ACC112 (cell line): ENCODE results near the gene TBC1D5.
"Not testable (repeated sequence)": the region's sequence is repeated elsewhere in the genome, so short reads cannot be mapped to it uniquely, and the experiment has no call there.

Experiments used
- H2AFZ ChIP-seq: fragments of 200-600 bp; sonication (generic); one replicate; pipeline ENCODE4 v1.6.0; 2017; ENCODE audit warnings: antibody characterized with exemption, low read length; ENCODE audit not compliant: unreplicated experiment
- H3K27ac ChIP-seq: fragments of 200-600 bp; sonication (generic); 2 replicates; pipeline ENCODE4 v1.5.1; 2014; ENCODE audit warnings: low read depth, mild to moderate bottlenecking, antibody characterized with exemption, low read length, moderate library complexity
- H3K27me3 ChIP-seq: fragments of 200-600 bp; sonication (generic); 2 replicates; pipeline ENCODE4 v1.6.1; 2014; ENCODE audit warnings: mild to moderate bottlenecking, antibody characterized with exemption, low read length, moderate library complexity, mixed read lengths; ENCODE audit not compliant: insufficient read depth
- H3K36me3 ChIP-seq: fragments of 200-600 bp; sonication (generic); 2 replicates; pipeline ENCODE4 v1.6.1; 2016; ENCODE audit warnings: mild to moderate bottlenecking, antibody characterized with exemption, low read length, moderate library complexity, mixed read lengths; ENCODE audit not compliant: insufficient read depth
- H3K4me1 ChIP-seq: fragments of 200-600 bp; sonication (generic); one replicate; pipeline ENCODE4 v1.6.1; 2016; ENCODE audit warnings: low read length, mixed read lengths; ENCODE audit not compliant: insufficient read depth, unreplicated experiment, control insufficient read depth
- H3K4me3 ChIP-seq: fragments of 200-600 bp; sonication (generic); 2 replicates; pipeline ENCODE4 v1.5.1; 2014; ENCODE audit warnings: mild to moderate bottlenecking, low read depth, low read length
- H3K79me2 ChIP-seq: fragments of 200-600 bp; sonication (generic); one replicate; pipeline ENCODE4 v1.6.0; 2016; ENCODE audit warnings: low read length; ENCODE audit not compliant: control insufficient read depth, unreplicated experiment, insufficient read depth

TBC1D5 gene

DNA sequence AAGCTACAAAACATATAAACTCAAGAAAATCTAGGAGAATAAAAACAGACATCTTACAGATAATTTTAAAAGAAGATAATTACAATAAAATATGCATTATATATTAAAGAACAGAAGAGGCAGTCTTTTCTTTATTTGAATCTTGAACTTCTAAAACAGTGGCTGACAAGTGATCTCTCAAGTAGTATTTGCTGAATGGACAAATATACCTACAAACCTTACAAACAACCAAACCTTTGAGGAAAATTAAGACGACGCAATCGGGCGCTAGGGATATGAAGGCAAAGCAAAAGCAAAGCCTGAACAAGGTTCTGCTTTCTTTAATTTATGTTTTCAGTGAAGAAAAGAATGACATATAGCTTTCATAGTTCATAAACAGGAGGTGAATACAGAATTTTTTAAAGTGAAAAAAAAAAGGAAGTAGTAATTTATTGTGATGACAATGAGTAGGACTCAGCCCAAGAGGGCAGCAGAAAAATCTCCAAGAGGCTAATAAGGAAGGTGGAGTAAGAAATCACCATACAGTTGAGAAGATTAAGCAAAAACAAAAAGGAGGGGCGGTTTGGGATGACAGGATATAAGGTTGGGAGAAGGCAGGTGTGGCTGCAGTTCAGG is 347.8 kb downstream of the TBC1D5 start:
- no peaks in the 10 kb centered on the region for H3K79me2 ChIP-seq
- no peak overlapping the region for H3K27ac ChIP-seq
- H3K36me3 ChIP-seq: peaks cover 5% of the 10 kb centered on the region; the same call in 1 of the 2 replicates
- no peaks in the 10 kb centered on the region for H3K4me1 ChIP-seq
- H2AFZ ChIP-seq: no peak overlapping the region
- H3K27me3 ChIP-seq: no peaks in the 10 kb centered on the region
- H3K4me3 ChIP-seq: no peak overlapping the region

DNA sequence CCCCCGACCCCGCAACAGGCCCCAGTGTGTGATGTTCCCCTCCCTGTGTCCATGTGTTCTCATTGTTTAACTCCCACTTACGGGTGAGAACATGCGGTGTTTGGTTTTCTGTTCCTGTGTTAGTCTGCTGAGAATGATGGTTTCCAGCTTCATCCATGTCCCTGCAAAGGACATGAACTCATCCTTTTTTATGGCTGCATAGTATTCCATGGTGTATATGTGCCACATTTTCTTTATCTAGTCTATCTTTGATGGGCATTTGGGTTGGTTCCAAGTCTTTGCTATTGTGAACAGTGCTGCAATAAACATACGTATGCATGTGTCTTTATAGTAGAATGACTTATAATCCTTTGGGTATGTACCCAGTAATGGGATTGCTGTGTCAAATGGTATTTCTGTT is 349.9 kb downstream of the TBC1D5 start:
- H3K27me3 ChIP-seq, H3K27ac ChIP-seq, H3K4me3 ChIP-seq, H3K36me3 ChIP-seq, H3K79me2 ChIP-seq, H2AFZ ChIP-seq, H3K4me1 ChIP-seq: not testable (repeated sequence)

DNA sequence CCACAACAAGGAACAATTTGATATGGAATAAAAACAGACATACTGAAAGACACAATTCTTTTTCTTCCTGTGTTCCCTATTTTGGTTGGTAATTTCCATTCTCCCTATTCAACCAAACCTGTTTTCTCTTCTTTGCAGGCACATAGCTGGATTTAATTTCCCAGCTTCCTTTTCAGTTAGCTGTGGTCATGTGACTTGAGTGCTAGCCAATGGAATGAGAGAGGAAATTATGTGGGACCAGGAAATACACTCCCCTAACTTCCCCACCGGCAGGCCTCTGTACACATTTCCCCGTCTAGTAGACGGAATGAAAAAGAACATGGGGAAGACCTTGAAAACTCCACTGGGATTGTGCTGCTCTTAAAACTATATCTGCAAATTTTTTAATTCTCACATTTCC is 351.6 kb downstream of the TBC1D5 start:
- no peak overlapping the region for H2AFZ ChIP-seq
- H3K27me3 ChIP-seq: no peaks in the 10 kb centered on the region
- H3K4me3 ChIP-seq: no peak overlapping the region
- no peak overlapping the region for H3K27ac ChIP-seq
- H3K79me2 ChIP-seq: no peaks in the 10 kb centered on the region
- peaks cover 5% of the 10 kb centered on the region; the same call in 1 of the 2 replicates for H3K36me3 ChIP-seq
- H3K4me1 ChIP-seq: no peaks in the 10 kb centered on the region

DNA sequence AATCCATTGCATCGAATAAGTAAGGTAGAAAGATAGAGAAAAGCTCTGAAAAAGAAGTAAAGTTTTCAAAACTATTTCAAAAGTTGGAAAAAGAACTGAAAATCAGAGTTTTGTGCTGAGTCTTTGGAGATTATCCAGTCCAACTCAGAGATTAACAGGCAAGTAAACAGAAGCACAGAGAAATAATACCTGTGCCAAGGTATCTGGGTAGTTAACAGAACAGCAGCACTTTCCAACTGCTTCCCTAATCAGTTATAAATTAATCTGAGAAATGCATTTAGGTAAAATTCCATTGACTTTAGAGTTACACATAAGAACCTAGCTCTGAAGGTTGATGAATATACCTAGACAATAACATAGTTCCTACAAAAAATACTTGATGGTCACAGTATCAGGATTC is 355.3 kb downstream of the TBC1D5 start:
- Histone ChIP-seq H3K4me1 (no peaks in the 10 kb centered on the region), H3K4me3 (no peak overlapping the region), H3K79me2 (no peaks in the 10 kb centered on the region), H3K36me3 (no peaks in the 10 kb centered on the region), H3K27ac (no peak overlapping the region), H2AFZ (no peak overlapping the region), H3K27me3 (no peaks in the 10 kb centered on the region)

DNA sequence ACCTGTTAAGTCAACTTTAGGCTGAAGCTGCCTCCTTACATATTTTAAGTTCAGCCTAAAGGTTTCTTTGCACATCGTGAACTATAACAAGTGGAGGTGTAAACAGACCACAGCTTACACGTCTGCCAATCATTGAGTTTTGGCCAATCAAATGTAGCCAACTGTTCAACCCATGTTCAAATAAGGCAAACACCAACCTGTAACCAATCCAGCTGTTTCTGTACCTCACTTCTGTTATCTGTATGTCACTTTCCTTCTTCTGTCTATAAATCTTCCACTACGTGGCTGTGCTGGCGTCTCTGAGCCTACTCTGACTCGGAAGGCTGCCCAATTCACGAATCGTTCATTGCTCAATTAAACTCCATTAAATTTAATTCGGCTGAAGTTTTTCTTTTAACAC is 356.0 kb downstream of the TBC1D5 start:
- no peak overlapping the region for H3K4me3 ChIP-seq
- H3K27me3 ChIP-seq: no peaks in the 10 kb centered on the region
- no peak overlapping the region for H3K27ac ChIP-seq
- H3K79me2 ChIP-seq: no peaks in the 10 kb centered on the region
- no peak overlapping the region for H2AFZ ChIP-seq
- H3K36me3 ChIP-seq: no peaks in the 10 kb centered on the region
- no peaks in the 10 kb centered on the region for H3K4me1 ChIP-seq

DNA sequence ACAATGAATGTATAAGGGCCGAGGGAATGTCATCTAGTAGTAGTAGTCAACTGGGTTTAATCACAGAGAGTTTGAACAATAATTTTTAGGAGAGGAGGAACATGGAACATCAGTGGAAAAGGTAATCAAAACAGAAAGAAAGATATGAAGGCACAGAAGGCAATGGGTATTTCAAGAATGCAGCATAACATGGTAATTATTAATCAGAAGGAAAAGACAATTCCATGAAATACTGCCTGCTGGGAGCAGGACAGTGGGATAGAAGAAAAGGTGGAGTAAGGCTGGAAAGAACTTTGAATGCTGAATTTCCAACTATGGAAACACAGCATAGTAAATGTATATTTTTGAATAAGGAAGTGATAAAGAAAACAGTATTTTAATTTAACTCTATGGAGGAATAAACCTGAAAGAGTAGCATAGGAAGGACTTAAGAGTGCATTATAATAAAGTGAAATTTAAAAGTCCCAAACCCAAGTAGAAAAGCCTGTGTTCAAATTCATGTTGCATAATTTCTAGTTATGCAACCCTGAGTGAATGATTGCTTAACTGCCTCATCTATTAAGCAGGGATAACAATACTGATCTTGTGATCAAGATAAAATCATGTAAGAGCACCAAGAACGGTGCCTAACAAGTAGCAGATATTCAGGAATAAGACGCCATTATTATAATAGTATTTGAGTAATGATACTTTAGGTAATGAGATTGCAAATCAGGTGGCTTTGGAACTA is 357.7 kb downstream of the TBC1D5 start:
- no peak overlapping the region for H3K27ac ChIP-seq
- no peaks in the 10 kb centered on the region for H3K27me3 ChIP-seq
- H3K4me3 ChIP-seq: no peak overlapping the region
- H3K4me1 ChIP-seq: no peaks in the 10 kb centered on the region
- no peaks in the 10 kb centered on the region for H3K36me3 ChIP-seq
- H2AFZ ChIP-seq: no peak overlapping the region
- no peaks in the 10 kb centered on the region for H3K79me2 ChIP-seq

DNA sequence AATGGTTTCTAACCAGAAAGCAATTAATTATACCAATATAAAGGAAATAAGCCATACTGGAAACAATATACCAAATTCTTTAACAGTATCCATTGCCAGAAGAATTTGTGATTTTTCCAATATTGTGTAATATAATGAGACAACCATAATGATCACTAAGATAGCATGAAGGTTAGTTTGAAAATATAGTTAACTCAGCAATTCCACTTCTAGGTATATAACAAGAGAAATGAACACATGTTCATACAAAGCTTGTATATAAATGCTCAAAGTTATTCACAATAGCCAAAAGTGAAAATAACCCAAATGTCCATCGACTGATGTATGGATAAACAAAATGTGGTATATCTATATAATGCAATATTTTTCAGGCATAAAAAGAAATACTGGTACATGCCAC is 369.1 kb downstream of the TBC1D5 start:
- Histone ChIP-seq H3K4me1 (peaks cover 8% of the 10 kb centered on the region), H3K27ac (peak overlapping the region; percentile 32; the same call in 1 of the 2 replicates), H3K27me3 (no peaks in the 10 kb centered on the region), H3K79me2 (no peaks in the 10 kb centered on the region), H3K4me3 (no peak overlapping the region), H3K36me3 (no peaks in the 10 kb centered on the region; the same call in 1 of the 2 replicates), H2AFZ (no peak overlapping the region)

DNA sequence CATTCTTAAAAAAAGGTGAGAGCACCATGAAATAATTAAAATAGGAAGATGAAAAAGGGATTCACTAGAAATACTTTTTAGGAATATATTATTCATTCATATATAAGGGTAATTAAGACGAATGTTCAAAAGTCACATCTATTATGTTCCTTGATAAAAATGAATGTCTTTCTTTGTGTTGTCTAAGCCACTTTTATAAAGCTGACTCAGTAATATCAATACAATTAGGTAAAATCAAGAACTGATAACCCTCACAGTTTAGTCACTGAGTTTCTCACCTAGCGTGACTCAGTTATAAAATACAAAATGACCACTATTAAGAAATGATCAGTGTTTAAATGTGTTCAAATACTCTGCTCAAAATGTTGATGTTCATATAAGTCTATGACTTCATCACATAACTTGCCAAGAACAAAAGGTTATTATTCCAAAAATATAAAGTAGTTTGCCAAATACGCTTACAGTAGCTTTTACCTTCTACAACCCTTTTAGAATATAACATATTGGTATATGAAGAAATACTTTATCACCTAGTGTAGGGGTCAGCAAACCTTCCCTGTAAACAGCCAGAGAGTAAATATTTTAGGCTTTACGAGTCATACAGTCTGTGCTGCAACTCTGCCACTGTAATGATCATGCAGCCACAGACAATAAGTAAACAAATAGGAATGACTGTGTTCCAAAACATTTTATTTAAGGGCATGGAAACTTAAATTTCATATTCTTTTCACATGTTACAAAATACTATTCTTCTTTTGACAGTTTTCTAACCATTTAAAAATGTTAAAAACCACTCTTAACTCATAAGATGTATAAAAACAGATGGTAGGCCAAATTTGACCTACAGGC is 369.8 kb downstream of the TBC1D5 start:
- H2AFZ ChIP-seq: no peak overlapping the region
- H3K36me3 ChIP-seq: no peaks in the 10 kb centered on the region; the same call in 1 of the 2 replicates
- H3K79me2 ChIP-seq: no peaks in the 10 kb centered on the region
- H3K27ac ChIP-seq: peak overlapping the region; percentile 32; the same call in 1 of the 2 replicates
- H3K4me3 ChIP-seq: no peak overlapping the region
- peaks cover 8% of the 10 kb centered on the region for H3K4me1 ChIP-seq
- H3K27me3 ChIP-seq: no peaks in the 10 kb centered on the region

DNA sequence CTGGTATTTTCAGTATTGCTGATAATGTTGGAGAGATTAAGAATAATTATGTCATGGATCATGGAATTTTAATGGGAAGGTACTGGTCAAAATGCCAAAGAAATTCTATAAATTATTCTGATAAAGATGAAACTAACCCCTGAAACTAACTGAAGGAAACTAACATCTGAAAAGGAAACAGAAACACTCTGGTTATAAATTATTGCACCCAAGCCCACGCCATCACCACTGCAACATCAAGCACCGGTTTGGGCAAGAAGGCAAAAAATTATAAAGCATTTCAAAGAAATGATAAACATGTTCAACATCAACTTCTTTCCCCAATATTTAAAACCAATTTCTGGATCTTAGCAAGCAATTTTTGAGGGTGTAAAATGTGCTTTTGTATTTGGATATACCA is 372.5 kb downstream of the TBC1D5 start:
- no peaks in the 10 kb centered on the region; the same call in 1 of the 2 replicates for H3K36me3 ChIP-seq
- no peak overlapping the region for H3K27ac ChIP-seq
- no peaks in the 10 kb centered on the region for H3K27me3 ChIP-seq
- no peak overlapping the region for H2AFZ ChIP-seq
- H3K4me3 ChIP-seq: no peak overlapping the region
- peaks cover 8% of the 10 kb centered on the region for H3K4me1 ChIP-seq
- no peaks in the 10 kb centered on the region for H3K79me2 ChIP-seq

DNA sequence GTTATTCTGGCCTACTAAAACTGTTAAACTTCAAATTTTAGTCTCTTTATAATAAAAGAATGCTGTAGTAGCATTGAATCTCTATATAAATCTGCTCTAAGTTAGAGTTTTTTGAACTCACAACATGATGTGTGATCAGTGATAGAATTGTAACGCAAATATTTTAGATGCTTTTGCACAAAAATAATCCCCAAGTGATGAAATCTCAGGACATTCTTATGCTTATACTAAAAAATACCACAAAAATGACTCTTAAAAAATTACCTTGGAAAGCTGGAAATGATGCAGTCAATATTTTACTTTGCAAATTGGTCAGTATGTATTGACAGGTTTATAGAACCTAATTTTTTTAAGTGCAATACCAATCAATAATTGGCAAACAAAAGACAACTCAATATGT is 375.3 kb downstream of the TBC1D5 start:
- no peaks in the 10 kb centered on the region for H3K36me3 ChIP-seq
- no peak overlapping the region for H3K4me3 ChIP-seq
- H2AFZ ChIP-seq: no peak overlapping the region
- H3K27ac ChIP-seq: no peak overlapping the region
- H3K79me2 ChIP-seq: no peaks in the 10 kb centered on the region
- no peaks in the 10 kb centered on the region for H3K27me3 ChIP-seq
- no peaks in the 10 kb centered on the region for H3K4me1 ChIP-seq
